GM23338 (cell line): Measurements from ENCODE around the gene TBC1D19. TPM values are rescaled to one million over a fixed set of nuclear protein-coding genes. Genes with fewer than 3 reads are reported as not detected.

Source experiments
- ATAC-seq: fragments of 200-7000 bp; cut with Tn5 transposase; 3 replicates; pipeline ENCODE4 v1.9.1; 2020
- DNase-seq: peaks from one replicate; pipeline ENCODE4 v3.0.0-alpha.2; 2015; ENCODE audit warnings: low spot score
- H2AFZ ChIP-seq: fragments of 200-600 bp; sonication (generic); 2 replicates; pipeline ENCODE4 v1.8.0; 2016; ENCODE audit warnings: antibody characterized with exemption, mild to moderate bottlenecking, moderate library complexity
- H3F3A ChIP-seq: fragments of 200-600 bp; sonication (generic); replicated peaks from 2 replicates; pipeline ENCODE4 v1.8.0; 2017; ENCODE audit warnings: antibody characterized with exemption, mixed run types, low read depth
- H3K27ac ChIP-seq: fragments of 200-600 bp; sonication (generic); 2 replicates; pipeline ENCODE4 v1.6.1; 2016; ENCODE audit warnings: low read depth
- H3K27me3 ChIP-seq: fragments of 200-600 bp; sonication (generic); 2 replicates; pipeline ENCODE4 v1.8.0; 2016; ENCODE audit warnings: mild to moderate bottlenecking, mixed run types, moderate library complexity; ENCODE audit not compliant: insufficient read depth
- H3K36me3 ChIP-seq: fragments of 200-600 bp; sonication (generic); 2 replicates; pipeline ENCODE4 v1.8.0; 2016; ENCODE audit warnings: mild to moderate bottlenecking; ENCODE audit not compliant: insufficient read depth
- H3K4me1 ChIP-seq: fragments of 200-600 bp; sonication (generic); 2 replicates; pipeline ENCODE4 v1.8.0; 2016; ENCODE audit warnings: mild to moderate bottlenecking, moderate library complexity; ENCODE audit not compliant: insufficient read depth
- H3K4me2 ChIP-seq: fragments of 200-600 bp; sonication (generic); 2 replicates; pipeline ENCODE4 v1.7.1; 2017; ENCODE audit warnings: mixed run types
- H3K4me3 ChIP-seq: fragments of 200-600 bp; sonication (generic); 2 replicates; pipeline ENCODE4 v1.6.1; 2016; ENCODE audit warnings: mixed run types
- H3K79me2 ChIP-seq: fragments of 200-600 bp; sonication (generic); replicated peaks from 2 replicates; pipeline ENCODE4 v1.8.0; 2017; ENCODE audit warnings: mild to moderate bottlenecking; ENCODE audit not compliant: insufficient read depth
- H3K9me2 ChIP-seq: fragments of 200-600 bp; sonication (generic); 2 replicates; pipeline ENCODE4 v1.8.0; 2017; ENCODE audit not compliant: insufficient read depth
- H4K20me1 ChIP-seq: fragments of 200-600 bp; sonication (generic); replicated peaks from 2 replicates; pipeline ENCODE4 v1.8.0; 2017; ENCODE audit warnings: mild to moderate bottlenecking; ENCODE audit not compliant: insufficient read depth
- H3K27ac Mint-ChIP-seq: 2 replicates; pipeline ENCODE4 v1.8.0; 2020; ENCODE audit warnings: inconsistent platforms, mild to moderate bottlenecking, moderate library complexity, mixed read lengths
- H3K27me3 Mint-ChIP-seq: 3 replicates; pipeline ENCODE4 v1.8.0; 2022; ENCODE audit warnings: low read depth, mild to moderate bottlenecking, moderate library complexity, mixed read lengths, inconsistent platforms; ENCODE audit not compliant: insufficient read depth, poor library complexity
- H3K36me3 Mint-ChIP-seq: 3 replicates; pipeline ENCODE4 v1.8.0; 2021; ENCODE audit warnings: low read depth, mild to moderate bottlenecking, inconsistent platforms, moderate library complexity, mixed read lengths
- H3K4me1 Mint-ChIP-seq: 3 replicates; pipeline ENCODE4 v1.8.0; 2020; ENCODE audit warnings: mild to moderate bottlenecking, inconsistent platforms, mixed read lengths
- H3K4me3 Mint-ChIP-seq: 3 replicates; pipeline ENCODE4 v1.8.0; 2021; ENCODE audit warnings: moderate library complexity, mild to moderate bottlenecking, inconsistent platforms, mixed read lengths
- H3K9me3 Mint-ChIP-seq: 3 replicates; pipeline ENCODE4 v1.8.0; 2020; ENCODE audit warnings: moderate library complexity, mild to moderate bottlenecking, inconsistent platforms, mixed read lengths
- CREB1 ChIP-seq: fragments of 250-450 bp; sonication (Bioruptor Pico); IDR thresholded peaks from 2 replicates; pipeline ENCODE4 v1.5.0; 2020; ENCODE audit warnings: low read depth, mild to moderate bottlenecking, moderate library complexity
- EZH2 ChIP-seq: fragments of 200-600 bp; sonication (generic); IDR thresholded peaks from one replicate; pipeline ENCODE4 v1.8.0; 2017; ENCODE audit warnings: antibody characterized with exemption, mild to moderate bottlenecking, low read depth; ENCODE audit not compliant: unreplicated experiment
- EZH2phosphoT487 ChIP-seq: fragments of 200-600 bp; sonication (generic); IDR thresholded peaks from one replicate; pipeline ENCODE4 v1.8.1; 2018; ENCODE audit warnings: antibody characterized with exemption; ENCODE audit not compliant: unreplicated experiment
- JUNB ChIP-seq: IDR thresholded peaks from one replicate; pipeline ENCODE4 v1.6.1; 2016; ENCODE audit warnings: antibody characterized with exemption; ENCODE audit not compliant: unreplicated experiment
- POLR2AphosphoS5 ChIP-seq: IDR thresholded peaks from 2 replicates; pipeline ENCODE4 v1.6.1; 2016; ENCODE audit warnings: antibody characterized with exemption, low read depth
- STAT1 ChIP-seq: IDR thresholded peaks from one replicate; pipeline ENCODE4 v1.6.1; 2016; ENCODE audit warnings: antibody characterized with exemption; ENCODE audit not compliant: unreplicated experiment
- ZNF114 ChIP-seq: fragments of 250-450 bp; sonication (Bioruptor Pico); IDR thresholded peaks from 2 replicates; pipeline ENCODE4 v1.5.0; 2020; ENCODE audit warnings: mild to moderate bottlenecking, moderate library complexity
- ZNF331 ChIP-seq: fragments of 250-450 bp; sonication (Bioruptor Pico); IDR thresholded peaks from 2 replicates; pipeline ENCODE4 v1.5.0; 2020; ENCODE audit warnings: low read depth, mild to moderate bottlenecking, moderate library complexity
- polyA plus RNA-seq: library from polyadenylated mRNA; unstranded; fragments of >200 nt; fragmentation: Nextera tagmentation; extraction: Ambion mirVana; gene quantifications from 2 replicates; pipeline ENCODE4 v1.2.1, GENCODE V29; 2016
- total RNA-seq: library from RNA; depleted of rRNA; stranded (reverse); fragments of >200 nt; shearing (Covaris generic); gene quantifications from 2 replicates; pipeline ENCODE4 v1.2.3, GENCODE V29; 2014
- TF ChIP-seq, protein P1 (sequence below), 2 experiments: fragments of 200-600 bp in 1 of 2; sonication (generic) in 1 of 2; conservative IDR thresholded peaks; 2 replicates each; pipeline versions ENCODE4 v1.5.1 to v1.6.1; 2016 to 2017; ENCODE audit warnings: antibody characterized with exemption in 2 of 2, low read depth in 2 of 2, mild to moderate bottlenecking in 2 of 2, moderate library complexity in 1 of 2
- TF ChIP-seq, protein P2 (sequence below): IDR thresholded peaks from 2 replicates; pipeline ENCODE4 v1.6.1; 2016; ENCODE audit warnings: antibody characterized with exemption
- TF ChIP-seq, protein P3 (sequence below): IDR thresholded peaks from one replicate; pipeline ENCODE4 v1.6.1; 2018; ENCODE audit warnings: antibody characterized with exemption; ENCODE audit not compliant: unreplicated experiment

Gene TBC1D19
- total and polyA plus RNA-seq, 2 experiments from 2014 or later, result 1.9 to 4.3 TPM

DNA sequence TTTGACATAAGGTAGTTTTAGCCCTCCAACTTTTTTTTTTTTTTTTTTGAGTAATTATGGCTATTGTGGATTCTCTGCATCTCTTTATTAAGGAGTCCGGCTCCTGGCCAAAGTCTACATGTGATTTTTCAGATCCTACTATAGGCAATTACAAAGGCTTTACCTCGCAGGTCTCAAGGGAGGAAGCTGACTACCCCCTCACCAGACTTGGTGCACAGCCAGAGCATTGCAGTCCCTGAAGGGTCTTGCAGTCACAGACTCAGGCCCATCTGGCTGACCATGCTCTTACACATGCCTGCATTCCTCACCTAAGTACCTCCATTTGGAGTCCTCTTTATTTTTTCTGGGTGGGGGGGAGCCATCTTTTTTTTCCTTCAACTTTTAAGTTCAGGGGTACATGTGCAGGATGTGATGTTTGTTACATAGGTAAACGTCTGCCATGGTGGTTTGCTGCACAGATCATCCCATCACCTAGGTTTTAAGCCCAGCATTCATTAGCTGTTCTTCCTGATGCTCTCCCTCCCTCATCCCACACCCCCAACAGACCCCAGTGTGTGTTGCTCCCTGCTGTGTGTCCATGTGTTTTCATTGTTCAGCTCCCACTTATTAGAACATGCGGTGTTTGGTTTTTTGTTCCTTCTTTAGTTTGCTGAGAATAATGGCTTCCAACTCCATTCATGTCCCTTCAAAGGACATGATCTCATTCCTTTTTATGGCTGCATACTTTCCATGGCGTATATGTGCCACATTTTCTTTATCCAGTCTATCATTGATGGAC, 188.4 kb downstream of the TBC1D19 start:
- Histone ChIP-seq H3K4me3 (no peak overlapping the region), H3K4me2 (no peak overlapping the region), H3K9me2 (peaks cover 2% of the 10 kb centered on the region; the same call in 1 of the 2 replicates), H3K27me3 (no peaks in the 10 kb centered on the region), H3K4me1 (no peaks in the 10 kb centered on the region), H3K27ac (no peak overlapping the region), H2AFZ (no peak overlapping the region), H4K20me1 (no peaks in the 10 kb centered on the region), H3F3A (no peaks in the 10 kb centered on the region), H3K36me3 (no peaks in the 10 kb centered on the region), H3K79me2 (no peaks in the 10 kb centered on the region)
- Mint-ChIP-seq H3K27me3 (peaks cover 3% of the 10 kb centered on the region), H3K27ac (no peak overlapping the region), H3K4me1 (no peaks in the 10 kb centered on the region), H3K36me3 (no peaks in the 10 kb centered on the region), H3K4me3 (no peak overlapping the region), H3K9me3 (no peaks in the 10 kb centered on the region)
- TF ChIP-seq, protein P1, sequence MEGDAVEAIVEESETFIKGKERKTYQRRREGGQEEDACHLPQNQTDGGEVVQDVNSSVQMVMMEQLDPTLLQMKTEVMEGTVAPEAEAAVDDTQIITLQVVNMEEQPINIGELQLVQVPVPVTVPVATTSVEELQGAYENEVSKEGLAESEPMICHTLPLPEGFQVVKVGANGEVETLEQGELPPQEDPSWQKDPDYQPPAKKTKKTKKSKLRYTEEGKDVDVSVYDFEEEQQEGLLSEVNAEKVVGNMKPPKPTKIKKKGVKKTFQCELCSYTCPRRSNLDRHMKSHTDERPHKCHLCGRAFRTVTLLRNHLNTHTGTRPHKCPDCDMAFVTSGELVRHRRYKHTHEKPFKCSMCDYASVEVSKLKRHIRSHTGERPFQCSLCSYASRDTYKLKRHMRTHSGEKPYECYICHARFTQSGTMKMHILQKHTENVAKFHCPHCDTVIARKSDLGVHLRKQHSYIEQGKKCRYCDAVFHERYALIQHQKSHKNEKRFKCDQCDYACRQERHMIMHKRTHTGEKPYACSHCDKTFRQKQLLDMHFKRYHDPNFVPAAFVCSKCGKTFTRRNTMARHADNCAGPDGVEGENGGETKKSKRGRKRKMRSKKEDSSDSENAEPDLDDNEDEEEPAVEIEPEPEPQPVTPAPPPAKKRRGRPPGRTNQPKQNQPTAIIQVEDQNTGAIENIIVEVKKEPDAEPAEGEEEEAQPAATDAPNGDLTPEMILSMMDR (conservative IDR thresholded peaks at IDR 0.05; ENCODE audit: low read depth in 2 of 2), result no peak
- TF ChIP-seq EZH2phosphoT487 (no peak), CREB1 (CRISPR knock-in tag) (no peak)
- TF ChIP-seq, protein P2, sequence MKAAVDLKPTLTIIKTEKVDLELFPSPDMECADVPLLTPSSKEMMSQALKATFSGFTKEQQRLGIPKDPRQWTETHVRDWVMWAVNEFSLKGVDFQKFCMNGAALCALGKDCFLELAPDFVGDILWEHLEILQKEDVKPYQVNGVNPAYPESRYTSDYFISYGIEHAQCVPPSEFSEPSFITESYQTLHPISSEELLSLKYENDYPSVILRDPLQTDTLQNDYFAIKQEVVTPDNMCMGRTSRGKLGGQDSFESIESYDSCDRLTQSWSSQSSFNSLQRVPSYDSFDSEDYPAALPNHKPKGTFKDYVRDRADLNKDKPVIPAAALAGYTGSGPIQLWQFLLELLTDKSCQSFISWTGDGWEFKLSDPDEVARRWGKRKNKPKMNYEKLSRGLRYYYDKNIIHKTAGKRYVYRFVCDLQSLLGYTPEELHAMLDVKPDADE, result no peak
- ATAC-seq, result no peak
- no peak for DNase-seq

DNA sequence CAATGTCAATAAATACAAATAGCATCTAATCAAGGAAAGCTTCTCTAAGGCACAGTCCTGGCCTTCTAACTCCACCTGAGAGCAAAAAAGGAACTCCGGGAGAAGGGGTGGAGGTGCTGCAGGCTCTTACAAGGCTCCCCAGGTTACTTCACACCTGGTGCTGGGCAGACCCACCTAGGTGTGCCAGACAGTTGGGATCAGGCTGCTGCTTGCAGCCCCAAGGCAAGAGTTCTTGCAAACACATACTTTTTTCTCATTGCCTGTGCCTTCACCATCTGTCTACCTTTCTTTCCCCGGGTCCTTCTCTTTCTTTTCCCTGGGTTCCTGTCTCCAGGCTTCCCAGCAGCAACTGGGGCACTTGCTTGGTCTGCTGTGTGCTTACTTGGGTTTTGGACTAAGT, 195.3 kb downstream of the TBC1D19 start:
- Mint-ChIP-seq H3K27me3 (no peaks in the 10 kb centered on the region), H3K9me3 (no peaks in the 10 kb centered on the region), H3K36me3 (no peaks in the 10 kb centered on the region), H3K27ac (no peak overlapping the region), H3K4me1 (no peaks in the 10 kb centered on the region; the same call in 2 of the 3 replicates), H3K4me3 (no peak overlapping the region)
- no peak for DNase-seq
- no peaks in the 10 kb centered on the region for H3K36me3 ChIP-seq
- H3K9me2 ChIP-seq, result peaks cover 5% of the 10 kb centered on the region; the same call in 1 of the 2 replicates
- H3K4me2 ChIP-seq, result no peak overlapping the region
- no peak for ATAC-seq
- H3F3A ChIP-seq, result no peaks in the 10 kb centered on the region
- TF ChIP-seq, protein P2, result no peak
- no peak for TF ChIP-seq EZH2
- TF ChIP-seq JUNB, result no peak
- TF ChIP-seq, protein P3, sequence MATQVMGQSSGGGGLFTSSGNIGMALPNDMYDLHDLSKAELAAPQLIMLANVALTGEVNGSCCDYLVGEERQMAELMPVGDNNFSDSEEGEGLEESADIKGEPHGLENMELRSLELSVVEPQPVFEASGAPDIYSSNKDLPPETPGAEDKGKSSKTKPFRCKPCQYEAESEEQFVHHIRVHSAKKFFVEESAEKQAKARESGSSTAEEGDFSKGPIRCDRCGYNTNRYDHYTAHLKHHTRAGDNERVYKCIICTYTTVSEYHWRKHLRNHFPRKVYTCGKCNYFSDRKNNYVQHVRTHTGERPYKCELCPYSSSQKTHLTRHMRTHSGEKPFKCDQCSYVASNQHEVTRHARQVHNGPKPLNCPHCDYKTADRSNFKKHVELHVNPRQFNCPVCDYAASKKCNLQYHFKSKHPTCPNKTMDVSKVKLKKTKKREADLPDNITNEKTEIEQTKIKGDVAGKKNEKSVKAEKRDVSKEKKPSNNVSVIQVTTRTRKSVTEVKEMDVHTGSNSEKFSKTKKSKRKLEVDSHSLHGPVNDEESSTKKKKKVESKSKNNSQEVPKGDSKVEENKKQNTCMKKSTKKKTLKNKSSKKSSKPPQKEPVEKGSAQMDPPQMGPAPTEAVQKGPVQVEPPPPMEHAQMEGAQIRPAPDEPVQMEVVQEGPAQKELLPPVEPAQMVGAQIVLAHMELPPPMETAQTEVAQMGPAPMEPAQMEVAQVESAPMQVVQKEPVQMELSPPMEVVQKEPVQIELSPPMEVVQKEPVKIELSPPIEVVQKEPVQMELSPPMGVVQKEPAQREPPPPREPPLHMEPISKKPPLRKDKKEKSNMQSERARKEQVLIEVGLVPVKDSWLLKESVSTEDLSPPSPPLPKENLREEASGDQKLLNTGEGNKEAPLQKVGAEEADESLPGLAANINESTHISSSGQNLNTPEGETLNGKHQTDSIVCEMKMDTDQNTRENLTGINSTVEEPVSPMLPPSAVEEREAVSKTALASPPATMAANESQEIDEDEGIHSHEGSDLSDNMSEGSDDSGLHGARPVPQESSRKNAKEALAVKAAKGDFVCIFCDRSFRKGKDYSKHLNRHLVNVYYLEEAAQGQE, result no peak
- TF ChIP-seq ZNF114, result no peak
- no peak for TF ChIP-seq CREB1 (CRISPR knock-in tag)
- TF ChIP-seq STAT1, result no peak
- TF ChIP-seq ZNF331, result no peak
- TF ChIP-seq, protein P1 (conservative IDR thresholded peaks at IDR 0.05; ENCODE audit: low read depth in 2 of 2), result no peak
- no peak for TF ChIP-seq POLR2AphosphoS5
- H3K4me3 ChIP-seq, result no peak overlapping the region
- H3K79me2 ChIP-seq, result no peaks in the 10 kb centered on the region
- no peaks in the 10 kb centered on the region for H3K27me3 ChIP-seq
- H3K4me1 ChIP-seq, result no peaks in the 10 kb centered on the region
- no peak overlapping the region for H3K27ac ChIP-seq
- H2AFZ ChIP-seq, result no peak overlapping the region
- no peaks in the 10 kb centered on the region for H4K20me1 ChIP-seq
